GM23338 (cell line): Measurements from ENCODE around the gene PDRG1. TPM values are rescaled to one million over a fixed set of nuclear protein-coding genes. Genes with fewer than 3 reads are reported as not detected.

Experiments used
- ATAC-seq: fragments of 200-7000 bp; cut with Tn5 transposase; 3 replicates; pipeline ENCODE4 v1.9.1; 2020
- DNase-seq: peaks from one replicate; pipeline ENCODE4 v3.0.0-alpha.2; 2015; ENCODE audit warnings: low spot score
- H2AFZ ChIP-seq: fragments of 200-600 bp; sonication (generic); 2 replicates; pipeline ENCODE4 v1.8.0; 2016; ENCODE audit warnings: antibody characterized with exemption, mild to moderate bottlenecking, moderate library complexity
- H3F3A ChIP-seq: fragments of 200-600 bp; sonication (generic); replicated peaks from 2 replicates; pipeline ENCODE4 v1.8.0; 2017; ENCODE audit warnings: antibody characterized with exemption, mixed run types, low read depth
- H3K27ac ChIP-seq: fragments of 200-600 bp; sonication (generic); 2 replicates; pipeline ENCODE4 v1.6.1; 2016; ENCODE audit warnings: low read depth
- H3K27me3 ChIP-seq: fragments of 200-600 bp; sonication (generic); 2 replicates; pipeline ENCODE4 v1.8.0; 2016; ENCODE audit warnings: mild to moderate bottlenecking, mixed run types, moderate library complexity; ENCODE audit not compliant: insufficient read depth
- H3K36me3 ChIP-seq: fragments of 200-600 bp; sonication (generic); 2 replicates; pipeline ENCODE4 v1.8.0; 2016; ENCODE audit warnings: mild to moderate bottlenecking; ENCODE audit not compliant: insufficient read depth
- H3K4me1 ChIP-seq: fragments of 200-600 bp; sonication (generic); 2 replicates; pipeline ENCODE4 v1.8.0; 2016; ENCODE audit warnings: mild to moderate bottlenecking, moderate library complexity; ENCODE audit not compliant: insufficient read depth
- H3K4me2 ChIP-seq: fragments of 200-600 bp; sonication (generic); 2 replicates; pipeline ENCODE4 v1.7.1; 2017; ENCODE audit warnings: mixed run types
- H3K4me3 ChIP-seq: fragments of 200-600 bp; sonication (generic); 2 replicates; pipeline ENCODE4 v1.6.1; 2016; ENCODE audit warnings: mixed run types
- H3K79me2 ChIP-seq: fragments of 200-600 bp; sonication (generic); replicated peaks from 2 replicates; pipeline ENCODE4 v1.8.0; 2017; ENCODE audit warnings: mild to moderate bottlenecking; ENCODE audit not compliant: insufficient read depth
- H3K9me2 ChIP-seq: fragments of 200-600 bp; sonication (generic); 2 replicates; pipeline ENCODE4 v1.8.0; 2017; ENCODE audit not compliant: insufficient read depth
- H4K20me1 ChIP-seq: fragments of 200-600 bp; sonication (generic); replicated peaks from 2 replicates; pipeline ENCODE4 v1.8.0; 2017; ENCODE audit warnings: mild to moderate bottlenecking; ENCODE audit not compliant: insufficient read depth
- H3K27ac Mint-ChIP-seq: 2 replicates; pipeline ENCODE4 v1.8.0; 2020; ENCODE audit warnings: inconsistent platforms, mild to moderate bottlenecking, moderate library complexity, mixed read lengths
- H3K27me3 Mint-ChIP-seq: 3 replicates; pipeline ENCODE4 v1.8.0; 2022; ENCODE audit warnings: low read depth, mild to moderate bottlenecking, moderate library complexity, mixed read lengths, inconsistent platforms; ENCODE audit not compliant: insufficient read depth, poor library complexity
- H3K36me3 Mint-ChIP-seq: 3 replicates; pipeline ENCODE4 v1.8.0; 2021; ENCODE audit warnings: low read depth, mild to moderate bottlenecking, inconsistent platforms, moderate library complexity, mixed read lengths
- H3K4me1 Mint-ChIP-seq: 3 replicates; pipeline ENCODE4 v1.8.0; 2020; ENCODE audit warnings: mild to moderate bottlenecking, inconsistent platforms, mixed read lengths
- H3K4me3 Mint-ChIP-seq: 3 replicates; pipeline ENCODE4 v1.8.0; 2021; ENCODE audit warnings: moderate library complexity, mild to moderate bottlenecking, inconsistent platforms, mixed read lengths
- H3K9me3 Mint-ChIP-seq: 3 replicates; pipeline ENCODE4 v1.8.0; 2020; ENCODE audit warnings: moderate library complexity, mild to moderate bottlenecking, inconsistent platforms, mixed read lengths
- CREB1 ChIP-seq: fragments of 250-450 bp; sonication (Bioruptor Pico); IDR thresholded peaks from 2 replicates; pipeline ENCODE4 v1.5.0; 2020; ENCODE audit warnings: low read depth, mild to moderate bottlenecking, moderate library complexity
- CTCF ChIP-seq, 2 experiments: fragments of 200-600 bp in 1 of 2; sonication (generic) in 1 of 2; conservative IDR thresholded peaks; 2 replicates each; pipeline versions ENCODE4 v1.5.1 to v1.6.1; 2016 to 2017; ENCODE audit warnings: antibody characterized with exemption in 2 of 2, low read depth in 2 of 2, mild to moderate bottlenecking in 2 of 2, moderate library complexity in 1 of 2
- EZH2 ChIP-seq: fragments of 200-600 bp; sonication (generic); IDR thresholded peaks from one replicate; pipeline ENCODE4 v1.8.0; 2017; ENCODE audit warnings: antibody characterized with exemption, mild to moderate bottlenecking, low read depth; ENCODE audit not compliant: unreplicated experiment
- EZH2phosphoT487 ChIP-seq: fragments of 200-600 bp; sonication (generic); IDR thresholded peaks from one replicate; pipeline ENCODE4 v1.8.1; 2018; ENCODE audit warnings: antibody characterized with exemption; ENCODE audit not compliant: unreplicated experiment
- JUNB ChIP-seq: IDR thresholded peaks from one replicate; pipeline ENCODE4 v1.6.1; 2016; ENCODE audit warnings: antibody characterized with exemption; ENCODE audit not compliant: unreplicated experiment
- NANOG ChIP-seq: IDR thresholded peaks from 2 replicates; pipeline ENCODE4 v1.6.1; 2016; ENCODE audit warnings: antibody characterized with exemption, borderline replicate concordance
- POLR2AphosphoS5 ChIP-seq: IDR thresholded peaks from 2 replicates; pipeline ENCODE4 v1.6.1; 2016; ENCODE audit warnings: antibody characterized with exemption, low read depth
- REST ChIP-seq: IDR thresholded peaks from one replicate; pipeline ENCODE4 v1.6.1; 2018; ENCODE audit warnings: antibody characterized with exemption; ENCODE audit not compliant: unreplicated experiment
- STAT1 ChIP-seq: IDR thresholded peaks from one replicate; pipeline ENCODE4 v1.6.1; 2016; ENCODE audit warnings: antibody characterized with exemption; ENCODE audit not compliant: unreplicated experiment
- ZNF114 ChIP-seq: fragments of 250-450 bp; sonication (Bioruptor Pico); IDR thresholded peaks from 2 replicates; pipeline ENCODE4 v1.5.0; 2020; ENCODE audit warnings: mild to moderate bottlenecking, moderate library complexity
- ZNF331 ChIP-seq: fragments of 250-450 bp; sonication (Bioruptor Pico); IDR thresholded peaks from 2 replicates; pipeline ENCODE4 v1.5.0; 2020; ENCODE audit warnings: low read depth, mild to moderate bottlenecking, moderate library complexity
- polyA plus RNA-seq: library from polyadenylated mRNA; unstranded; fragments of >200 nt; fragmentation: Nextera tagmentation; extraction: Ambion mirVana; gene quantifications from 2 replicates; pipeline ENCODE4 v1.2.1, GENCODE V29; 2016
- total RNA-seq: library from RNA; depleted of rRNA; stranded (reverse); fragments of >200 nt; shearing (Covaris generic); gene quantifications from 2 replicates; pipeline ENCODE4 v1.2.3, GENCODE V29; 2014
- TF ChIP-seq, protein P1 (sequence below): IDR thresholded peaks from 2 replicates; pipeline ENCODE4 v1.6.1; 2016; ENCODE audit warnings: antibody characterized with exemption

The PDRG1 gene
- total and polyA plus RNA-seq, 2 experiments from 2014 or later = 10.5 to 27.8 TPM

DNA sequence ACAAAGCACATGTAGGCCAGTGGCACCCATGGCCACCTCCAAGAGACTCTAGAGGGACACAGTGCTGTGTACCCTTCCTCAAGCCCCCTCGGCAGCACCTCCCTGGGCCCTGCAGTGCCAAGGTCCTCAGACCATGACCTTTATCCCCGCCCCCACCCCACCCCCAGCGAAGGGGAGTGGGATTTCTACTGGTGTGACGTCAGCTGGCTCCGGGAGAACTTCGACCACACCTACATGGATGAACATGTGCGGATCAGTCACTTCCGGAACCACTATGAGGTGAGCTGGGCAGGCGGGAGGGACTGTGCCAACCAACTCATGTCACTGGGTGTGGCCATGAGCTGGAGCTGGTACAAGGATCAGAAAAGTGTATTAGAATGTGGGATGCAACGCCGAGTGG, 43.4 kb downstream of the PDRG1 start:
- H3K4me2 ChIP-seq = no peak overlapping the region
- H3K9me2 ChIP-seq = no peaks in the 10 kb centered on the region; the same call in 1 of the 2 replicates
- peaks cover 61% of the 10 kb centered on the region for H3K9me3 Mint-ChIP-seq
- H3K27me3 Mint-ChIP-seq = peaks cover 2% of the 10 kb centered on the region
- peaks cover 41% of the 10 kb centered on the region for H3K4me1 ChIP-seq
- H3K79me2 ChIP-seq = no peaks in the 10 kb centered on the region
- no peak overlapping the region for H3K27ac Mint-ChIP-seq
- ATAC-seq (no peak), DNase-seq (no peak)
- peaks cover 12% of the 10 kb centered on the region for H3F3A ChIP-seq
- H3K4me1 Mint-ChIP-seq = peaks cover 36% of the 10 kb centered on the region
- TF ChIP-seq, protein P1, sequence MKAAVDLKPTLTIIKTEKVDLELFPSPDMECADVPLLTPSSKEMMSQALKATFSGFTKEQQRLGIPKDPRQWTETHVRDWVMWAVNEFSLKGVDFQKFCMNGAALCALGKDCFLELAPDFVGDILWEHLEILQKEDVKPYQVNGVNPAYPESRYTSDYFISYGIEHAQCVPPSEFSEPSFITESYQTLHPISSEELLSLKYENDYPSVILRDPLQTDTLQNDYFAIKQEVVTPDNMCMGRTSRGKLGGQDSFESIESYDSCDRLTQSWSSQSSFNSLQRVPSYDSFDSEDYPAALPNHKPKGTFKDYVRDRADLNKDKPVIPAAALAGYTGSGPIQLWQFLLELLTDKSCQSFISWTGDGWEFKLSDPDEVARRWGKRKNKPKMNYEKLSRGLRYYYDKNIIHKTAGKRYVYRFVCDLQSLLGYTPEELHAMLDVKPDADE = no peak
- no peaks in the 10 kb centered on the region for H4K20me1 ChIP-seq
- no peak overlapping the region for H3K4me3 Mint-ChIP-seq
- no peak overlapping the region for H3K4me3 ChIP-seq
- H3K36me3 Mint-ChIP-seq = no peaks in the 10 kb centered on the region; the same call in 2 of the 3 replicates
- no peaks in the 10 kb centered on the region for H3K27me3 ChIP-seq
- peak overlapping the region; percentile 74; the same call in 1 of the 2 replicates for H2AFZ ChIP-seq
- H3K27ac ChIP-seq = no peak overlapping the region
- H3K36me3 ChIP-seq = no peaks in the 10 kb centered on the region

GRCh38 chr20:31908016-31908415, 43.8 kb downstream of the PDRG1 start:
- H3K4me3 ChIP-seq = no peak overlapping the region
- no peak overlapping the region for H3K4me3 Mint-ChIP-seq
- H3K36me3 Mint-ChIP-seq = no peaks in the 10 kb centered on the region; the same call in 2 of the 3 replicates
- peaks cover 58% of the 10 kb centered on the region for H3K9me3 Mint-ChIP-seq
- H3K27ac Mint-ChIP-seq = no peak overlapping the region
- H3F3A ChIP-seq = peaks cover 12% of the 10 kb centered on the region
- no peaks in the 10 kb centered on the region for H3K79me2 ChIP-seq
- peak overlapping the region; percentile 30; the same call in 1 of the 2 replicates for H2AFZ ChIP-seq
- no peak for DNase-seq
- H3K36me3 ChIP-seq = no peaks in the 10 kb centered on the region
- peaks cover 32% of the 10 kb centered on the region for H3K4me1 Mint-ChIP-seq
- no peak overlapping the region for H3K27ac ChIP-seq
- H3K4me2 ChIP-seq = no peak overlapping the region
- no peaks in the 10 kb centered on the region for H4K20me1 ChIP-seq
- ATAC-seq = no peak
- peaks cover 2% of the 10 kb centered on the region for H3K27me3 Mint-ChIP-seq
- H3K9me2 ChIP-seq = no peaks in the 10 kb centered on the region; the same call in 1 of the 2 replicates
- H3K27me3 ChIP-seq = no peaks in the 10 kb centered on the region
- peaks cover 41% of the 10 kb centered on the region for H3K4me1 ChIP-seq
- TF ChIP-seq STAT1 (no peak), ZNF114 (no peak), CREB1 (no peak), NANOG (no peak), JUNB (no peak), CTCF (conservative IDR thresholded peaks at IDR 0.05; ENCODE audit: low read depth in 2 of 2) (no peak), REST (no peak), EZH2phosphoT487 (no peak), ZNF331 (CRISPR knock-in tag) (no peak), POLR2AphosphoS5 (no peak), EZH2 (no peak)
- TF ChIP-seq, protein P1 = no peak
